Measurements from ENCODE around the gene UBA7. TPM values are rescaled to one million over a fixed set of nuclear protein-coding genes. Genes with fewer than 3 reads are reported as not detected.

UBA7 gene
- total RNA-seq, 1 experiment from 2014 or later = 26.3 TPM

DNA sequence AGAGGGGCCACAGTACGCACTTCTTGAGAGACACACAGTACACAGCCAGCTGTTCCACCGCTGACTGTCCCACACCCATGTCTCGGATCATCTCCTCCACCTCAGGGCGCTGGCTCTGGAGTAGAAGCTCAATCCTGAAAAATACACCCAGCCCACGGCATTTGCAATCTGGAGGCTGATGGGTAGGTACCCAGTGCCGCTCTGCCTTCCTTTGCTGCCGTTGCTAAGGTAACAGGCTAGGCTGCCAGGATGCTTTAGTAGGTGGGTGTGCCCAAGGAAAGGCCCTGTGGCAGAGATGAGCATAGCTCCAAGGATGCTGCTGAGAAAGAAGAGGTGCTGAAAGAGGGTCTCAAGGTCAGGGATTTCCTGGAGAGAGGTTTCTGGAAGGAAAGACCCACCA lies 28.1 kb upstream of the UBA7 start:
- CTCF ChIA-PET = interaction anchor here (0.6 kb wide), 1 partner anchor 64 kb away, joined by 3 read pairs; no protein-coding TSS in a partner anchor
- Mint-ChIP-seq H3K36me3 (ENCODE audit: insufficient read depth, unreplicated experiment) (peaks cover 7% of the 10 kb centered on the region), H3K4me1 (ENCODE audit: low read depth, unreplicated experiment) (peaks cover 9% of the 10 kb centered on the region), H3K27ac (ENCODE audit: unreplicated experiment) (no peak overlapping the region), H3K4me3 (ENCODE audit: low read depth, unreplicated experiment) (no peak overlapping the region), H3K9me3 (ENCODE audit: low read depth, unreplicated experiment) (no peaks in the 10 kb centered on the region), H3K27me3 (ENCODE audit: unreplicated experiment) (no peaks in the 10 kb centered on the region)
- BruUV-seq (replicated peaks) = no TSS peak
- no peak for TF ChIP-seq CTCF (IDR thresholded peaks at IDR 0.05; ENCODE audit: unreplicated experiment)
- intact Hi-C loops (cut with micrococcal nuclease; ENCODE audit: unreplicated experiment) = no loop called here
- no peak for DNase-seq

DNA sequence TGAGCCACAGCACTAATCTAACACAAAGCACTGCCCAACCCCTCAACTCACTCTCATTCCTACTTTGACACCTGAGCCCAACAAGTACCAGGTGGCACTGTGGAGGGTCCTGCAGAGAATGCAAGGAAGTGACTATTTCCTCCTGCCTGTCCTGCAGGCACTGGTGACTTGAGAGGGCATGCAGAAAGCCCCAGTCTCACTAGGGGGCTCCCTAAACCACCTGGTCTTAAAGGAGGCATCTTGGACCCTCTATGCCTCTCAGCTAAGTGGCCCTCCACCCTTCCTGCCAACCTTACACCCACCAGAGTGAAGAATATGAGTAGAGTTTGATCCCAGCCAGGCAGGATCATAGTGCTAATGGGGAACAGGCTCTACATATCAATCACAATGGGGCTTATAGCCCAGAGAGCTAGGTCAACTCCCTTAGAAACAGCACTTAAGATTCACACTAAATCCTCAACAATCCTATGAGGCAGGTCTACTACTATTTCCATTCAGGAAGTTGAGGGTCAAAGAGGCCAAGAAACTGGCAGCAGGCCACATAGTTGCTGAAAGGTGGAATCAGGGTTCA lies 27.5 kb upstream of the UBA7 start:
- H3K4me3 Mint-ChIP-seq (ENCODE audit: low read depth, unreplicated experiment) = no peak overlapping the region
- peaks cover 9% of the 10 kb centered on the region for H3K4me1 Mint-ChIP-seq (ENCODE audit: low read depth, unreplicated experiment)
- no peaks in the 10 kb centered on the region for H3K9me3 Mint-ChIP-seq (ENCODE audit: low read depth, unreplicated experiment)
- TF ChIP-seq CTCF (IDR thresholded peaks at IDR 0.05; ENCODE audit: unreplicated experiment) = no peak
- no peak overlapping the region for H3K27ac Mint-ChIP-seq (ENCODE audit: unreplicated experiment)
- H3K27me3 Mint-ChIP-seq (ENCODE audit: unreplicated experiment) = no peaks in the 10 kb centered on the region
- peak; percentile 34 for DNase-seq
- CTCF ChIA-PET = interaction anchor here (0.6 kb wide), 1 partner anchor 65 kb away, joined by 3 read pairs; no protein-coding TSS in a partner anchor
- peaks cover 7% of the 10 kb centered on the region for H3K36me3 Mint-ChIP-seq (ENCODE audit: insufficient read depth, unreplicated experiment)
- no TSS peak for BruUV-seq (replicated peaks)
- intact Hi-C loops (cut with micrococcal nuclease; ENCODE audit: unreplicated experiment) = no loop called here

DNA sequence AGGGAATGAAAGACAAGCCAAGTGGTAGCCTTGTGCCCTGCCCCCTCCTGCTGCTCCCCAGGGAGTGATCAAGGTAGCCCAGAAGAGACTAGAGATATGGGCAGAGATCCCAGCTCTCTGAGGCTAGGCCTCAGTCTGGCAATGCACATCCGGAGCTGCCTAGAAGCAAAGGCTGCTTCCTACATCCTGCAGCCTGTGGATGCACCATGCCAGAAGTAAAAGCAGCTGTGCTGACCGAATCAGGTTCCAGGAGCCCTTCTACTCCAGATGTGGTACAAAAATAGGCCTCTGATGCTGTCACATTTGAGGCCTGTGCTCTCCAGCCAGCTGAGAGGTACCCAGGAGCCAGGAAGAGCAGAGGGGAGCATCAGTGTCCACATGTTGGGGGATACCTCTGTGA lies 26.6 kb upstream of the UBA7 start:
- no peaks in the 10 kb centered on the region for H3K9me3 Mint-ChIP-seq (ENCODE audit: low read depth, unreplicated experiment)
- H3K4me1 Mint-ChIP-seq (ENCODE audit: low read depth, unreplicated experiment) = peaks cover 9% of the 10 kb centered on the region
- H3K4me3 Mint-ChIP-seq (ENCODE audit: low read depth, unreplicated experiment) = no peak overlapping the region
- no peak for DNase-seq
- no TSS peak for BruUV-seq (replicated peaks)
- no peak overlapping the region for H3K27ac Mint-ChIP-seq (ENCODE audit: unreplicated experiment)
- intact Hi-C loops (cut with micrococcal nuclease; ENCODE audit: unreplicated experiment) = no loop called here
- CTCF ChIA-PET = no interaction called here
- peaks cover 7% of the 10 kb centered on the region for H3K36me3 Mint-ChIP-seq (ENCODE audit: insufficient read depth, unreplicated experiment)
- TF ChIP-seq CTCF (IDR thresholded peaks at IDR 0.05; ENCODE audit: unreplicated experiment) = no peak
- no peaks in the 10 kb centered on the region for H3K27me3 Mint-ChIP-seq (ENCODE audit: unreplicated experiment)

GRCh38 chr3:49839193-49839809 lies 25.5 kb upstream of the UBA7 start:
- no peaks in the 10 kb centered on the region for H3K27me3 Mint-ChIP-seq (ENCODE audit: unreplicated experiment)
- H3K4me1 Mint-ChIP-seq (ENCODE audit: low read depth, unreplicated experiment) = peaks cover 9% of the 10 kb centered on the region
- H3K4me3 Mint-ChIP-seq (ENCODE audit: low read depth, unreplicated experiment) = no peak overlapping the region
- TF ChIP-seq CTCF (IDR thresholded peaks at IDR 0.05; ENCODE audit: unreplicated experiment) = peak; percentile 54
- no peak overlapping the region for H3K27ac Mint-ChIP-seq (ENCODE audit: unreplicated experiment)
- BruUV-seq (replicated peaks) = no TSS peak
- H3K9me3 Mint-ChIP-seq (ENCODE audit: low read depth, unreplicated experiment) = no peaks in the 10 kb centered on the region
- intact Hi-C loops (cut with micrococcal nuclease; ENCODE audit: unreplicated experiment) = loop anchor here (2.0 to 5.0 kb wide), 2 partner anchors 37 to 136 kb away; partner anchors contain the start of gene INKA1
- peak; percentile 73 for DNase-seq
- CTCF ChIA-PET = interaction anchor here (0.5 to 2.7 kb wide), 9 partner anchors 22 to 424 kb away, joined by 3 to 17 read pairs (median 3); partner anchors contain the start of genes INKA1, IP6K1 and MON1A
- H3K36me3 Mint-ChIP-seq (ENCODE audit: insufficient read depth, unreplicated experiment) = peaks cover 7% of the 10 kb centered on the region
